Aorta (tissue), 5 donors: ENCODE results near the gene EPHA3. TPM values are rescaled to one million over a fixed set of nuclear protein-coding genes. Genes with fewer than 3 reads are reported as not detected.
"Not testable (repeated sequence)": the region's sequence is repeated elsewhere in the genome, so short reads cannot be mapped to it uniquely, and the experiment has no call there.

Source experiments
- ATAC-seq: fragments of 200-7000 bp; cut with Tn5 transposase; one replicate; pipeline ENCODE4 v1.9.1; 2022; ENCODE audit warnings: moderate library complexity; ENCODE audit not compliant: low FRiP score
- DNase-seq, 2 donors: peaks; one replicate each; pipeline ENCODE4 v3.0.0-alpha.2; 2020
- H3K27ac ChIP-seq, 2 donors: one replicate each; pipeline ENCODE4 v1.5.1; 2013; ENCODE audit warnings: low read length in 2 of 2, mild to moderate bottlenecking in 2 of 2, moderate library complexity in 2 of 2, control low read depth in 1 of 2, inconsistent platforms in 1 of 2, low read depth in 1 of 2
- H3K27me3 ChIP-seq, 2 donors: one replicate each; pipeline ENCODE4 v1.6.1; 2013; ENCODE audit warnings: control low read depth in 1 of 2, low read length in 1 of 2, mild to moderate bottlenecking in 1 of 2, moderate library complexity in 1 of 2; ENCODE audit not compliant: insufficient read depth in 2 of 2, control insufficient read depth in 1 of 2
- H3K36me3 ChIP-seq, 2 donors: one replicate each; pipeline ENCODE4 v1.6.1; 2013; ENCODE audit warnings: control low read depth in 1 of 2, low read length in 1 of 2, mild to moderate bottlenecking in 1 of 2; ENCODE audit not compliant: insufficient read depth in 2 of 2, control insufficient read depth in 1 of 2
- H3K4me1 ChIP-seq, 2 donors: one replicate each; pipeline ENCODE4 v1.6.1; 2013; ENCODE audit warnings: low read length in 2 of 2, control low read depth in 1 of 2, mild to moderate bottlenecking in 1 of 2, moderate library complexity in 1 of 2; ENCODE audit not compliant: insufficient read depth in 2 of 2, control insufficient read depth in 1 of 2
- H3K4me3 ChIP-seq, 2 donors: one replicate each; pipeline ENCODE4 v1.5.1; 2013; ENCODE audit warnings: low read length in 2 of 2, control low read depth in 1 of 2, mild to moderate bottlenecking in 1 of 2
- H3K9me3 ChIP-seq: one replicate; pipeline ENCODE4 v1.6.1; 2013; ENCODE audit warnings: mild to moderate bottlenecking, low read length; ENCODE audit not compliant: control insufficient read depth
- WGBS, 2 donors: extraction: QIAGEN DNeasy Blood & Tissue Kit; methylation state at CpG; one replicate each; pipeline ENCODE4 v1.1.7; 2013; 5-methylcytosine and 5-hydroxymethylcytosine counted together
- intact Hi-C, 2 donors: fragments of 100-400 bp; cut with DNase I; formaldehyde crosslinking; loops; one replicate each; pipeline versions ENCODE4 v1.14.2 to v1.15.0; 2022
- polyA plus RNA-seq, 2 donors: library from polyadenylated mRNA; stranded (reverse); fragments of 200-250 nt; gene quantifications; one replicate each; pipeline ENCODE4 v1.2.3, GENCODE V29; 2013
- total RNA-seq, 2 donors: library from RNA; stranded (reverse); fragmentation: NEBNext Ultra II Directional; extraction: Animal tissue kit (Norgen Biotek cat#: 25700); gene quantifications; one replicate each; pipeline ENCODE4 v1.2.1, GENCODE V29; 2021
- donor health status: healthy with polysubstance abuse.
- donor health status: Bipolar disorder and iron deficiency.
- donor health status: DM: no; HTN: no; CAD: no.
- donor health status: DM: no; HTN: no; CAD: no.
- donor health status: DM: yes; HTN: yes; CAD: no.

EPHA3 gene
- total and polyA plus RNA-seq, 4 donors = 1.0 to 19.3 (median 6.7) TPM

DNA sequence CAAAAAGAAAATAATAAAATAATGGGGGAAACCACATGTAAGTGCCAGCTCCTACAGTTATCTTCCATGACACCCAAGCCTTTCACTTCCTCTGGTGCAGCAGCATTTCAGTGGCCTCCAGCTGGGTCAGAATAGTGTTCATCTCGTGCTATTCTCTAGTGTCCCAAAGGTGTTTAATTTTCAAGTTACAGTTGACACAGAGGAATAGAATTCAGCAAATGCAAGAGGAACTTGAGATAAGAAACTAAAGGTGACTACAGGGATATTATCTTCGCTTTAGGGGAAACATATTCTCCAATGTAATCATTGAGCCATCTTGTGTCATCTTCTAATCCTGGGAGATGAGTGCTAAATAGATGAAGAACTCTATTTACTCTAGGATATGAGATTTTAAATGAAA, 212.8 kb downstream of the EPHA3 start:
- intact Hi-C loops = no loop called here

DNA sequence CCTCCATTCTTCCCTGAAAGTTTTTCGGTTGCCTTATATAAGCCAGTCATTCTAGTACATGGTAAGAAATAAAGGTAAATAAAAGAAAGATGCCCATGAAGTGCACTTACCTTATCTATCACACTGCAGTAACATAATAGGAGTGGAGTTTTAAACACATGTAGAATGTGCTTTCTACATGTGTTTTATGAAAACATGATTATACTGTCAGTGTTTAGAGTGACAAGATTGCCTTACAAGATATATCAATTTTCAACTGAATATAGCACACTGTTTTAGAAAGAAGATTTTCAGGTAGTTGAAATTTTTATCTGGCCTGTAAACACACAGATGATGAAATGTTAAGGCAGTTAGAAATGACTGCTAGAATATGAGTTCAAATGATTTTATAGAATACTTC, 219.6 kb downstream of the EPHA3 start:
- no peak overlapping the region for H3K27ac ChIP-seq
- DNase-seq (no peak), ATAC-seq (no peak)
- no peaks in the 10 kb centered on the region for H3K9me3 ChIP-seq
- H3K4me3 ChIP-seq = no peak overlapping the region
- WGBS, 2 donors = 97 to 98% methylated on average over 1 of the region's 1 CpG
- intact Hi-C loops = no loop called here
- no peaks in the 10 kb centered on the region for H3K4me1 ChIP-seq
- no peaks in the 10 kb centered on the region for H3K36me3 ChIP-seq
- H3K27me3 ChIP-seq = no peaks in the 10 kb centered on the region

More for the DNA sequence above, 212.8 kb downstream of the EPHA3 start:
- Histone ChIP-seq H3K9me3 (no peaks in the 10 kb centered on the region), H3K4me3 (no peak overlapping the region), H3K36me3 (no peaks in the 10 kb centered on the region), H3K4me1 (no peaks in the 10 kb centered on the region), H3K27me3 (no peaks in the 10 kb centered on the region), H3K27ac (no peak overlapping the region)
- no peak for ATAC-seq
- WGBS, 2 donors = 93 to 95% methylated on average over 2 of the region's 2 CpGs
- no peak for DNase-seq

DNA sequence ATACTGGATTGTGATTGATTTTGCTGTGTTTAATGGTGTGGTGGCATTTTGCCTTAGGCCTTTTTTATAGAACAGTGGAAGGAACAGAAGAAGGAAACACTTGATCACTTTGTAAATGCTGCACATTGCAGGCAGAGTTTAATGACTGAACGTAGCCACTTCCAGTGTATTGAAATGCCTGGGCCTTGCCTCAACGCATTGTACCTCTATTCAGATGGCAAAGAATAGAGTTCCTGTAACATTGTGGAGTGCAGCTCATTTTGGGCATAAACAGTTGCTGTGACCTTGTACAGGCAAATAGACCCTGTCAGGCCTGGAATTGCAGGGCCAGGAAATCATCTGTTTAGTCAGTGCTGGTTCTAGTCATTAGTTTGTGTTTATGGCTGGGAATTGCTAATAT, 225.0 kb downstream of the EPHA3 start:
- no peaks in the 10 kb centered on the region for H3K36me3 ChIP-seq
- ATAC-seq (no peak), DNase-seq (no peak)
- H3K9me3 ChIP-seq = no peaks in the 10 kb centered on the region
- no peaks in the 10 kb centered on the region for H3K4me1 ChIP-seq
- H3K27me3 ChIP-seq = peaks cover 0 to 2% of the 10 kb centered on the region in 2 donors
- H3K4me3 ChIP-seq = no peak overlapping the region
- WGBS, 2 donors = 94 to 96% methylated on average over 2 of the region's 2 CpGs
- intact Hi-C loops = no loop called here
- H3K27ac ChIP-seq = no peak overlapping the region

DNA sequence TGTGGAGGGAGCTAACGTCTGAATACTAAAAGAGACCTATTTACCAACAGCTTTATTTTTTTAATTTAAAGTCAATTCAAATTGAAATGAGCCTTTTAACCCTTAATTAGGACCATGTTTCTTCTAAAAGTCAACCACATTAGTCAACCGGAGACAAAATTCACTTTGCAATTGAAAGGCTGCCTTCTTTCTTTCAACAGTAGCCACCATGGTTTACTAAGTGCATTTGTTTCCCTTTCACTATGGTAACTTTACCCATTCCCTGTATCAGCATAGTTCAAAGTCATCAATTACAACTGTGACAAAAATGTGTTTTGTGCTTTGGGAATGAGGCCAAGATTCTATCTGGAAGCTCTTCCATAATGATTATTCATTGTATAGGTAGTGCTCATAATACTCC, 225.4 kb downstream of the EPHA3 start:
- H3K27me3 ChIP-seq = peaks cover 0 to 2% of the 10 kb centered on the region in 2 donors
- no peak overlapping the region for H3K27ac ChIP-seq
- WGBS, 2 donors = 92 to 96% methylated on average over 2 of the region's 2 CpGs
- DNase-seq (no peak), ATAC-seq (no peak)
- no peaks in the 10 kb centered on the region for H3K36me3 ChIP-seq
- H3K4me3 ChIP-seq = no peak overlapping the region
- intact Hi-C loops = no loop called here
- H3K4me1 ChIP-seq = no peaks in the 10 kb centered on the region
- no peaks in the 10 kb centered on the region for H3K9me3 ChIP-seq

DNA sequence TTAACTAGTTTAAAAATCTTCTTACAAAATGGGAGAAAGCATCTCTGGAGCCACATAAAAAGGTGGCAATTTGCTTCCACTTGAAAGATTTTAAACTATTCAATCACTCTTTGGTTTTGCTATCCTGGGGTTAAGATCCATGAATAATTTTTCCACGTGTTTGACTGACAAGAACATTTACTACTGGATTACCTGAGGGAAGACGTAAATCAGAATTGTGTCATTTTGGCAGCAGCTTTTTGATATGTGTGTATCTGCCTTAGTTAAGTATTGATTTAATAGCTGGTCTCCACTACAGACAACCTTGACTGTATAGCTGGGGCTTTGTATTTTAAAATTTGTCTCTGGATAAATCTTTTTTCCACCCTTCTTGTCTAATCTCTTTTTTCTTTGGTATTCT, 228.3 kb downstream of the EPHA3 start:
- no peak for ATAC-seq
- H3K4me1 ChIP-seq = no peaks in the 10 kb centered on the region
- intact Hi-C loops = no loop called here
- no peak overlapping the region for H3K27ac ChIP-seq
- 79 to 80% methylated on average over 2 of the region's 2 CpGs for WGBS, 2 donors
- peaks cover 0 to 2% of the 10 kb centered on the region in 2 donors for H3K27me3 ChIP-seq
- H3K36me3 ChIP-seq = no peaks in the 10 kb centered on the region
- no peaks in the 10 kb centered on the region for H3K9me3 ChIP-seq
- no peak overlapping the region for H3K4me3 ChIP-seq
- DNase-seq = no peak

DNA sequence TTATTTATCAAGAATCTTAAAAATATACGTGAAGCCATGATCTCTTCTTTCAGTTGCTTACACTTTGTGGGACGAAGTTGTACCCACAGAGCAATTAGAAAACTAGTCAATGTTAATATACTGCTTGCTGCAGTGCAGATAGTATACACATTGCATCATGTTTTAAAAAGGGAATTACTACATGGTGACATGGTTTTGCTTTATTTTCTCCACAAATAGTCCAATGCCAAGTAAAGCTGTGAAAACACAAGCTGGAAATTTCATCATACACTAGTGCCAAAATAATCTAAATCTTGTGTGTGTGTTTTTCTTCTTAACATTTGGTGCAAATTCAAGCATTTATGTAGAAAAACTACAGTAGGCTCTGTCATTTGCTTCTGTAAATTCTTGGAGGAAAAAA, 233.0 kb downstream of the EPHA3 start:
- no peak overlapping the region for H3K4me3 ChIP-seq
- intact Hi-C loops = no loop called here
- DNase-seq (no peak), ATAC-seq (no peak)
- H3K27ac ChIP-seq = no peak overlapping the region
- no peaks in the 10 kb centered on the region for H3K36me3 ChIP-seq
- WGBS, 2 donors = 0 to 7% methylated on average over 2 of the region's 2 CpGs
- no peaks in the 10 kb centered on the region for H3K27me3 ChIP-seq
- H3K9me3 ChIP-seq = no peaks in the 10 kb centered on the region
- no peaks in the 10 kb centered on the region for H3K4me1 ChIP-seq

DNA sequence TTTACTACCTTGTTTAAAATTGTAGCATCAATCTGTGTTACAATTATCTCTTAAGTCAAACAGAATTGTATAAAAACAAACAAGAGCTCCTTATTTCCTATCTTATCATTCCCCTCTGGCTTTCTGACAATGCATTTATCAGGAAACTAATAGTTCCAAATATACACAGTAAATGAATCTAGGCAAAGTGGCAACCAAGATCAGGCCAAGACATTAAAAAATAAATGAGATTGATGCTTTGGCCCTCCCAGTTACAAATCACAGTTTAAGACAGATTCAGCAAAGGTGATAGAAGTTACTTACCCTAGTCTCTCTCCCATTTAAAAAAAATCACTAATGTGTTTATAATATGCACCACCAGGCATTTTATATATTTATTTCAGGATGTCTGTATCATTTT, 236.7 kb downstream of the EPHA3 start:
- Histone ChIP-seq H3K27ac (no peak overlapping the region), H3K9me3 (no peaks in the 10 kb centered on the region), H3K4me3 (no peak overlapping the region), H3K27me3 (no peaks in the 10 kb centered on the region), H3K36me3 (no peaks in the 10 kb centered on the region), H3K4me1 (no peaks in the 10 kb centered on the region)
- no peak for DNase-seq
- intact Hi-C loops = no loop called here
- ATAC-seq = no peak

DNA sequence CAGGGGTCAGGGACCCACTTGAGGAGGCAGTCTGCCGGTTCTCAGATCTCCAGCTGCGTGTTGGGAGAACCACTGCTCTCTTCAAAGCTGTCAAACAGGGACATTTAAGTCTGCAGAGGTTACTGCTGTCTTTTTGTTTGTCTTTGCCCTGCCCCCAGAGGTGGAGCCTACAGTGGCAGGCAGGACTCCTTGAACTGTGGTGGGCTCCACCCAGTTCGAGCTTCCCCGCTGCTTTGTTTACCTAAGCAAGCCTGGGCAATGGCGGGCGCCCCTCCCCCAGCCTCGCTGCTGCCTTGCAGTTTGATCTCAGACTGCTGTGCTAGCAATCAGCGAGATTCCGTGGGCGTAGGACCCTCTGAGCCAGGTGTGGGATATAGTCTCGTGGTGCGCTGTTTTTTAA, 243.5 kb downstream of the EPHA3 start:
- H3K4me1 ChIP-seq, H3K27ac ChIP-seq, intact Hi-C loops, H3K4me3 ChIP-seq, H3K9me3 ChIP-seq, H3K36me3 ChIP-seq, H3K27me3 ChIP-seq, DNase-seq, ATAC-seq: not testable (repeated sequence)
- WGBS, 2 donors = 21 to 55% methylated on average over 4 to 7 of the region's 12 CpGs

DNA sequence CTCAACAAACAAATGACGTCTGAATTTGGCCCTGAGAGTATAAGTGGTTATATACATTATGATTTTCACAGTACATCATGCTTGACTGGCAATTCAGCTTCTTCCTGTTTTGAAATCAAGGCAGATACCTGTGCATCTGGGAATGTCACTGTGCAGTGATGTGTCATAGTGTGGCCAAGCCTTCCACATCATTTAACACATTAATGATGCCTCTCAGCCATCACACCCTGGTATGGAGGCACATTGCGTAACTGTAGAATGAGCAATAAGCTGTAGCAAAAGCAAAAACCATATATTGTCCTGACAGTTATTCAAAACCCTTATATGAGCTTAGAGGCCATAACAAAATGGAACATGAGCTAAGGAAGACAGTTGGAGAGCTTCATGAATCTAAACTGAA, 246.0 kb downstream of the EPHA3 start:
- Histone ChIP-seq H3K4me1 (no peaks in the 10 kb centered on the region), H3K9me3 (no peaks in the 10 kb centered on the region), H3K4me3 (no peak overlapping the region), H3K36me3 (no peaks in the 10 kb centered on the region), H3K27ac (no peak overlapping the region), H3K27me3 (no peaks in the 10 kb centered on the region)
- no peak for ATAC-seq
- WGBS, 2 donors = 70 to 75% methylated on average over 2 of the region's 2 CpGs
- intact Hi-C loops = no loop called here
- DNase-seq = no peak
